HG02970 (cell line): ENCODE results near the gene JUNB.
"Not testable (repeated sequence)": the region's sequence is repeated elsewhere in the genome, so short reads cannot be mapped to it uniquely, and the experiment has no call there.

ENCODE experiments used
- ATAC-seq: cut with Tn5 transposase; IDR thresholded peaks from one replicate; pipeline ENCODE4 v1.9.1; 2021; ENCODE audit warnings: mild to moderate bottlenecking, moderate library complexity, moderate number of reproducible peaks; ENCODE audit not compliant: unreplicated experiment, low FRiP score

JUNB gene

DNA sequence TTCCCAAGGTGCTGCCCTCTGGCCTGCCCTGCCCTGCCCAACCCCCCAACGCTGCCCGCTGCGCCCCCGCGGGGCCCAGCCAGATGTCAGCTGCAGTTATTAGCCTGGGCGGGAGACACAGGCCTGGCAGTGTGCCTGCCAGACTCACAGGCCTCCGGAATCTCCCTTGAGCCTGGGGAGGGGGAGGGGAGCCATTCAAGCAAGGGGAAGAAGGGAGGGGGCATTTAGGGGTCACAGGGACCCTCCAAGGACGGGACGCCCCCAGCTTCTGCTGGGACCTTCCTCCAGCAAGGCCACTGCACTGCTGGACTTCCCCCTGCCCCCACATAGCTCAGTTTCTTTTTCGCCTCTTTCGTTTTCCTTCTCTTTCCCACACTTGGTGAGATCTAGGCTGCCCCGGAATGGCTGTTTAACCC lies 2.6 kb upstream of the JUNB start:
- ATAC-seq: no peak

DNA sequence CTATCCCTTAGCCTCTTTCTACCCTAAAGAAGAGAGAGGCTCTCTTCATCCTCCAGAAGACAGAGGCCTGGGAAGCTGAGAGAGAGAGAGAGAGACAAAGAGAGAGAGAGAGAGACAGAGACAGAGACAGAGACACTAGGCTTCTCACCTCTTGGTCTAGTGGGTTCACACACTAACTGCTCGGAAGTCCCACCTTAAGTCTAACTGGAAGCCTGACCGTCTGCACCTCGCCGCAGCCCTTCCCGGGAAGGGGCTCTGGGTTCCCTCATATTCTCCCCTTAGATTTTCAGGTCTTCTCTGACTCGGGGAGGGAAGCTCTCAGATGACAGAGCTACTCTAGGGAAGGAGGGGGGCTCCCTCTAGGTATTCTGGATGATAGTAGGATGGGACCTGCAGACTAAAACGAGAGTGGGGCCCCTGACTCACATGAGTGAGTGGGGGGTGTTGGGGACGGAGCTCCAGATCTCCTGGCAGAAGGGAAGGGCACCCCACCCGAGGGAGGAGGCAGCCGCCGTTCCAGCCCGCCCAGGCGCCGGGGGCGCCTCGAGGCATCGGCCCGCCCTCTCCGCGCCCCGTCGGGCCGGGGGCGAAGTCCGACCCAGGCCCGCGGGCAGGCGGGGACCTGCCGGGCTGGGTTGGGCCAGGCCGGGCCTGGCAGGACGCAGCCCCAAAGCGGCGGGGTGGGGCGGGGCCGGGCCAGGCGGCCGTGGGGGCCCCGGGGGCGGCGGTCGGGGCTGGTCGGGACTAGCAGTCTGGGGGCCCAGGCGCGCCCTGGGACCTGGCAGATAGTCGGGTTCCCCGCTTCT lies 2.0 kb upstream of the JUNB start:
- ATAC-seq: no peak

DNA sequence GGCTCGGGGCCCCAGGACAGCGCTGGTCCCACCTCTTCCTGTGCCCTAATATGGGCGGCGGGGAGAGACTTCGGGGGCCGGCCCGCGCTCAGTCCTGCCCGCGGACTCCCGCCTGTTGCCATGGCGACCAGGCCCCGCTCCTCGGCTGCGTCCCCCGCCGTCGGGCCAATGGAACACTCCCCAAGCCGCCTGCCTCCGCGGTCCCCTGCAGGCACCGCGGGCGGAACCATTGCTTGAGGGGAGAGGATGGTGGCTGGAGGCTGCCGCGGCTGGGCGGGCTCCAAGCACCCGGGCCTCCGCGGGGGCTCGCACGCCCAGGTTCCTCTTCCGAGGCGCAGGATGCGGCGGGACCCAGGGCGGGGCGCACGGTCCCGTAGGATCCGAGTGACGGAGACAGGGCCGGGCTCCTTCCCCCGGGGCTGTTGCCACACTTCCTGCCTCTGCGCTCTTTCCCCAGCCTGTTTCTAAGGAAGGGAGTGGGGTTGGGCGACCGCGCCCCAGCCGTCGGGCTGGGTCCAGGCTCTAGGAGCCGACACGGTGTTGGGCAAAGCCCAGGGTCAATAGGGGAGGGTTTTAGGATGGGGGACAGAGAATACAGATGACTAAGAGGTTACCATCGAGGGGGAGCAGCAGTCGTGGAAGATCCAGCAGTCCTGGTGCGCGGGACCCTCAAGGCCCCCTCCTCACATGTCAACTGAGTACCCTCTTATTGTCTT lies 1.2 kb upstream of the JUNB start:
- ATAC-seq: peak; percentile 29

DNA sequence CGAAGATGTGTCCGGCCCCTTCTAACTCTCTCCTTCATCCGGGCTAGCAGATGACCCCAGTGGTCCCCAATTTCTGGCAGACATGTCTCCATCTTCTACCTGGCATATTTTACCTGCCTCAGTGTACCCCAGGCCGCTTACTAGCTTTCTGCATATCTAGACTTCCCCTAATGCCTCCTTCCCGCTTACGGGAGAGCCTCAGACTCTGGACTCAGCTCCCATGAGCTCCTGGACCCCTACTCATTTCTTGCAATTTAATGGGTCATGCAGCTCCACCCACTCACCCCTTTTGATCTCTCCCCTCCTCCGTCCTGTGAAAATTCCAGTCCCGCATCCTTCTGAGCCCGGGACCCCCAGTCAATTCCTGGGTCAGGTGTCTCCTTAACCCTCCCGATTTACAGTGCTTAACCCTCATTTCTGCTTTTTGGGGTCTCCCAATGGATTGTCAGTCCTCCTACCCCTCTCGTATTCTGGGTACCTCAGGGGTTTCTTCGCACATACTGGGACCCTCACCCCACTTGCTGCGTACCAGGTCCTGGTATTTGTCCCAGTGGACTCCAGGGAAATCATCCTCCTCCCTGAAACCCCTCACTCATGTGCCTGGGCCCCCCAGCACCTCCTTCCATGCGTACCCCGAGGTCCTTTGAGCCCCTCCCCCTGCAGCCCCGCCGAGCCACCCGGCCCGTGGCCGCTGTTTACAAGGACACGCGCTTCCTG lies 500 bp upstream of the JUNB start:
- ATAC-seq: no peak

DNA sequence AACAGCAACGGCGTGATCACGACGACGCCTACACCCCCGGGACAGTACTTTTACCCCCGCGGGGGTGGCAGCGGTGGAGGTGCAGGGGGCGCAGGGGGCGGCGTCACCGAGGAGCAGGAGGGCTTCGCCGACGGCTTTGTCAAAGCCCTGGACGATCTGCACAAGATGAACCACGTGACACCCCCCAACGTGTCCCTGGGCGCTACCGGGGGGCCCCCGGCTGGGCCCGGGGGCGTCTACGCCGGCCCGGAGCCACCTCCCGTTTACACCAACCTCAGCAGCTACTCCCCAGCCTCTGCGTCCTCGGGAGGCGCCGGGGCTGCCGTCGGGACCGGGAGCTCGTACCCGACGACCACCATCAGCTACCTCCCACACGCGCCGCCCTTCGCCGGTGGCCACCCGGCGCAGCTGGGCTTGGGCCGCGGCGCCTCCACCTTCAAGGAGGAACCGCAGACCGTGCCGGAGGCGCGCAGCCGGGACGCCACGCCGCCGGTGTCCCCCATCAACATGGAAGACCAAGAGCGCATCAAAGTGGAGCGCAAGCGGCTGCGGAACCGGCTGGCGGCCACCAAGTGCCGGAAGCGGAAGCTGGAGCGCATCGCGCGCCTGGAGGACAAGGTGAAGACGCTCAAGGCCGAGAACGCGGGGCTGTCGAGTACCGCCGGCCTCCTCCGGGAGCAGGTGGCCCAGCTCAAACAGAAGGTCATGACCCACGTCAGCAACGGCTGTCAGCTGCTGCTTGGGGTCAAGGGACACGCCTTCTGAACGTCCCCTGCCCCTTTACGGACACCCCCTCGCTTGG lies 966 bp downstream of the JUNB start:
- no peak for ATAC-seq

DNA sequence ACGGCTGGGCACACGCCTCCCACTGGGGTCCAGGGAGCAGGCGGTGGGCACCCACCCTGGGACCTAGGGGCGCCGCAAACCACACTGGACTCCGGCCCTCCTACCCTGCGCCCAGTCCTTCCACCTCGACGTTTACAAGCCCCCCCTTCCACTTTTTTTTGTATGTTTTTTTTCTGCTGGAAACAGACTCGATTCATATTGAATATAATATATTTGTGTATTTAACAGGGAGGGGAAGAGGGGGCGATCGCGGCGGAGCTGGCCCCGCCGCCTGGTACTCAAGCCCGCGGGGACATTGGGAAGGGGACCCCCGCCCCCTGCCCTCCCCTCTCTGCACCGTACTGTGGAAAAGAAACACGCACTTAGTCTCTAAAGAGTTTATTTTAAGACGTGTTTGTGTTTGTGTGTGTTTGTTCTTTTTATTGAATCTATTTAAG lies 1.6 kb downstream of the JUNB start:
- ATAC-seq: no peak

DNA sequence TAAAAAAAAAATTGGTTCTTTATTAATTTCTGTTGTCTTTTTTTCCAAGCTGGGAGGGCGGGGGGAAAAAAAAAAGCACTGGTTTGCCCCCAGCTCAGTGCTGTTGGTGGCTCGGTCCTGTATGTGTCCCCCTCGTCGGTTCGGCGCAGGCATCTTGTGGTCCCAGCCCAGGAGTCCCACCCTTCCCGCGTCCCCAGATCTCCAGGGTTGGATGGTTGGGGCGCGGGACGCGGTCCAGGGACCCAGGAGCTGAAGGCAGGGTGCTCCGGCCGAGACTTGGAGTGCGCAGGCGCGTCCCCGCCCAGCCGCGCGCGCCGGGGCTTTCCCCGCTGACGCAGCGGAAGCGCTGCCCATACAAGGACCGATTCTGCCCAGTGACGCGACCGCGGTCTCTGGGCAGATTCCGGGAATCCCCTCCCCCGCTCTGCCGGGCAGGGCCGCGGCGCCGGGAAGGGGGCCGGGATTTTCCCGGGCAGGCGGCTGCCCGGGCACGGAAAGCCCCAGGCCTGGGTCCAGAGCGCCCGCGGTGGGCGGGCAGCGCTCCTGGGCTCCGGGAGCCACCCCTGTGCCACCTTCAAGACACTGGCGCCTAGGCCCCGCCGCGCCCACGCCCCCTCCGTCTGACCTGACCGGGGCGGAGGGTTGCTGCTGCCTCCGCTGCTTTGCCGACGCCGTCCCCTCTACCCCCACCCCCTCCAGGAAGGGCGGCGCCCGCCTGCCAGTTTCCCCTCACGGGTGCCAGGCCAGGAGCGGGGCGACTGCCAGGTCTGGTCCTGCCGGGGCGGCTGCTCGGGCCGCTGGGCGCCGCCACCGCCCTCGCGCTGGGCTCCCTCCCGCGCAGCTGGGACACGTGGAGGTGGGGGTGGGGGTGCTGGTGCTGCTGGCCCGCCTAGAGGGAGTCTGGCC lies 2.3 kb downstream of the JUNB start:
- peak; percentile 26 for ATAC-seq

DNA sequence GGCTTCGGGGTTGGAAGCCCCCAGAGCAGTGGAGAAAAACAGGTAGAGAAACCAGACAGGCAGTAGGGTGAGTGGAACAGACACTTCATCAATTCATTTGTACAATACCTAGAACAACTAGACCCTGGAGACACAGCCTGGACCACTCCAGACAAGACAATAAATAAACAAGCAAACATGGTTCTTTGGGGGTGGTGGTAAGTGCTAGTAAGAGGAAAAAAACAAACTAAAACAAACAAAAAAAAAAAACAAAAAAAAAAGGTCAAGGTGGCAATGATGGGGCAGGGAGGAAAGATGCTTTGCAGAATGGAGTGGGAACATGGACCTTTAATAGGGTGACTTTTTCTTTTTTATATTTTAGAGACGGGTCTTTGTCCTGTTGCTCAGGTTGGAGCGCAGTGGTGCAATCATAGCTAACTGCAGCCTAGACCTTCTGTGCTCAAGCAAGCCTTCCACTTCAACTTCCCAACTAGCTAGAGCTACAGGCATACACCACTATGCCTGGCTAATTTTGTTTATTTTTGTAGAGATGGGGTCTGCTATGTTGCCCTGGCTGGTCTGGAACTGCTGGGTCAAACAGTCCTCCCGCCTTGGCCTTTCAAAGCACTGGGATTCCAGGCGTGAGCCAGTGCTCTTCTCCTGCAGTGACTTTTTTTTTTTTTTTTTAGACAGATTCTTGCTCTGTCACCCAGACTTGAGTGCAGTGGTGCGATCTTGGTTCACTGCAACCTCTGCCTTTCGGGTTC lies 3.1 kb downstream of the JUNB start:
- no peak for ATAC-seq

DNA sequence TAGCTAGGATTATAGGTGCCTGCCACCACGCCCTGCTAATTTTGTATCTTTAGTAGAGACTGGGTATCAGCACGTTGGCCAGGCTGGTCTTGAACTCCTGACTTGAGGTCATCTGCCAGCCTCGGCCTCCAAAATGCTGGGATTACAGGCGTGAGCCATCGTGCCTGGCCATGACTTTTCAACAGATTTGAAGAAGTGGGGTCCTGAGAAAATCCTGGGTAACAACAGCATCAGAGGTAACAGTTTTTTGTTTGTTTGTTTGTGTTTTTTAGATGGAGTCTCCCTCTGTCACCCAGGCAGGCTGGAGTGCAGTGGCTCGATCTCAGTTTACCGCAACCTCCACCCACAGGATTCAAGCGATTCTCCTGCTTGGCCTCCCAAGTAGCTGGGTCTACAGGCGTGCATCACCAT lies 3.7 kb downstream of the JUNB start:
- no peak for ATAC-seq

DNA sequence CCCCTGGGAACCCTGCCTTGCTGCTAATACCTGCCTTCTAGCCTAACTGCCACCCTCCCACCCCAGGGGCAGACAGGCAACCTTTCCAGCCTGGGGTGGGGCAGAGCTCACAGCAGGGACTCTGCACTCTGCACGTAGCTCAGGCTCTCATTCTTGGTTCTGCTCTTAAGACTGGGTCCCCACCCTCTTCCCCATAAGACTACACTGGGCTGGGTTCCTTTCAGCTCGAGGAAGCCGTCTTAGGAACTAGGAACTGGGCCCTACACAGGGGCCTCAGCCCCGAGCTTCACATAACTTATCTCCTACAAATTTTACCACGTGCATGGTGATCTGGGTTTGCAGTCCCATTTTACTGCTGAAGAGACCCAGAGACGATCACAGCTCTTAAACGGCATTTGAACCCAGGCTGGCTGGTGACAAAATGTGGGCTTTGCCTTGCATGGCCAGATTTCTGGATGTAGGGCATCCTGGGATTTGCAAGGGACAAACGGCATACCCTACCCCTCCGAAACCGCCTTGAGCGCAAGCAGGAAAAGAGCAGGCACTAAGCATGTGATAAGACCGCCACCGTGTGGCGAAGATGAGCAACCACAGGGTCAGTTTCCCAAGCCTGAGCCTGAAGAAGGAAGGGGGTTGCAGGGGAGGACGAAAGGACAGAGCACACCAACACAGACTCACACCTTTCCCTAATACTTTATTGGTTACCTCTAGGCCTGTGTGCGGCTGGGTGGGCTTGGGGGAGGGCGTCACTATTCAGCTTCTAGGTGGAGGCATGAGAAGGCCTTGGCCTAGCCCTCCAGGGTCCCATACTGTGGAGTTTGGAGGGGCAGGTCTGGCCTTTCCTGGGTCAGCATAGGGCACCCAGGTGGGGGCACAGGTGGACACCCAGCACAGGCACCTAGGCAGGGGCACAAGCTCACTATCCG lies 5.1 kb downstream of the JUNB start:
- ATAC-seq: no peak

DNA sequence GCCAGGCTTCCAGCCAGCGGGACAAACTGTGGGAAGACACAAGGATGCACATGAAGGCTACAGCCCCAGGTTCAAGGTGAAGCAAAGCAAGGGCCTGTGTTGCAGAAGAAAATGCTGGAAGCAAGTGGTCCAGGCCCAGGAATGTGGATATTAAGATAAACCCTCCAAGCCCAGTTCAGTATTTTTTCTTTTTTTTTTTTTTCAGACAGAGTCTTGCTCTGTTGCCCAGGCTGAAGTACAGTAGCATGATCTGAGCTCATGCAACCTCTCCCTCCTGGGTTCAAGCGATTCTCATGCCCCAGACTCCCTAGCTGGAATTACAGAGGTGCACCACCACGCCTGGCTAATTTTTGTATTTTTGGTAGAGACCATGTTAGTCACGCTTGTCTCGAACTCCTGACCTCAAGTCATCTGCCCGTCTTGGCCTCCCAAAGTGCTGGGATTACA lies 5.9 kb downstream of the JUNB start:
- no peak for ATAC-seq

DNA sequence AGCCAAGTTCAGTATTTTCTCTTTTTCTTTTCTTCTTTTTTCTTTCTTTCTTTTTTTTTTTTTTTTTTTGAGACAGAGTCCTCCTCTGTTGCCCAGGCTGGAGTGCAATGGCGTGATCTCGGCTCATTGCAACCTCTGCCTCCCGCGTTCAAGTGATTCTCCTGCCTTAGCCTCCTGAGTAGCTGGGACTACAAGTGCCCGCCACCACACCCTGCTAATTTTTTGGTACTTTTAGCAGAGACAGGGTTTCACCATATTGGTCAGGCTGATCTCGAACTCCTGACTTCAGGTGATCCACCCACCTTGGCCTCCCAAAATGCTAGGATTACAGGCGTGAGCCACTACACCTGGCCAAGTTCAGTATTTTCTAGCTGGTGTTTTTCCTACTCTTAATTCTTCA lies 6.3 kb downstream of the JUNB start:
- not testable (repeated sequence) for ATAC-seq

DNA sequence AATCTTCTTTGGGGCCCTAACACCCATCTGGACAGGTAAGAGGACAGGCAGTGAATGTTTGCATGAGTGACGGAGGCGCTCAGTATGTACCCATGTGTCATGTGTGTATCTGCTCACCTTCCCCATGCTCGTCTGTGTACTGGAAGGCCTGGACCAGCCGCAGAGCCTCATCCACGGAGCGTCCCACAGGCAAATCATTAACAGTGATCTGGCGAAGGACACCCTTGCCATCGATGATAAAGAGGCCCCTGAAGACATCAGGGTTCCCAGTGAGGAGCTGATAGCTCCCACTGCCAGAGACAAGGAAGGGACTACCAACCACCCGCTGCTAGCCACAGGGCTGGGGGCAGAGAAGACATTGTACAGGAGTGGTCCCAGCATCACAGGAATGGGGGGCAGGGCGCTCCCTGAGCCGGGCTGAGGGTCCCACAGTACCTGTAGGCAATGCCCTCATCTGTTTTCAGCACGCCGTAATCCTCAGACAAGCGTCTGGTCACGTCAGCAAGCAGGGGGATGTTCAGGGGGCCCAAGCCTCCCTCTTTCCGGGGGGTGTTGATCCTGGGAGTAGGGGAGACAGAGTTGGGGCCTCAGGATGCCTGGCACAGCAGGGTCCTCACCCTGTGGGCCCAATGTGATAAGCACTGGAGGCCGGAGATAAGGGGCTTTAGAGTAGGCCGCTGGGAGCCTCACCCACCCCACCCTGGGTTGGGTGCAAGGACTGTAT lies 8.6 kb downstream of the JUNB start:
- ATAC-seq: no peak

DNA sequence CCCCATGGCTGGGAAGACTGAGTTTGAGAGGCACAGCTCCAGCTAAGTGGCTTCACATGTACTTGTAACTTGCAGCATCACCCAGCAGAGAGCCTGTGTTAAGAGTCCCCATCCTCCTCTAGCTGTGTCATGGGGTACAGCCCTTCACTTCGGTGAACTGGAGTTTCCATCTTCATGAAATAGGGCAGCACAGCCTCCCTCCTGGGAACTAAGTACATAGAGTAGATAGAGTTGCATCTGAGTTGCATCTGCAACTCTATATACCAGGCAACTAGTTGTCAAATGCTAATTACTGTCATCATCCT lies 9.1 kb downstream of the JUNB start:
- ATAC-seq: no peak

DNA sequence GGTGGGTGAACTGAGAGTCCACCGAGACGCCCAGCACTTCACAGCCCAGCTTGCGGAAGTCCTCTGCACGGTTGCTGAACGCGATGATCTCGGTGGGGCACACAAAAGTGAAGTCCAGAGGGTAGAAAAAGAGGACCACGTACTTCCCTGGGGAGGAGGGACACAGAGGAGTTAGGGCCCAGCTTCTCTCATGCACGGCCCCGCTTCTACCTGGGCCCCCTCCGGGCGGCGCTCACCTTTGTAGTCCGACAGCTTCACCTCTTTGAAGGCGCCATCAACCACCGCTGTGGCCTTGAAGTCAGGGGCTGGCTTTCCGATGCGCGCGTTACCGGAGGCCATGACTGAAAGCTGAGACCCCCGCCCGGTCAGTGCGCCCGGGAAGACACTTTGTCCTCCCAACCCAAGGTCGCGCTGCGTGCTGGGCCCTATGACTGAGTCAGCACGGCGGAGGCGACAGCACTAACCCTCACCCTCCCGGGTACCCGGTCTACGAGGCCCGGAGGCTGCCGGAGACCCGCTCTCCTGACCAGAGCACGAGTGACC lies 9.7 kb downstream of the JUNB start:
- no peak for ATAC-seq

DNA sequence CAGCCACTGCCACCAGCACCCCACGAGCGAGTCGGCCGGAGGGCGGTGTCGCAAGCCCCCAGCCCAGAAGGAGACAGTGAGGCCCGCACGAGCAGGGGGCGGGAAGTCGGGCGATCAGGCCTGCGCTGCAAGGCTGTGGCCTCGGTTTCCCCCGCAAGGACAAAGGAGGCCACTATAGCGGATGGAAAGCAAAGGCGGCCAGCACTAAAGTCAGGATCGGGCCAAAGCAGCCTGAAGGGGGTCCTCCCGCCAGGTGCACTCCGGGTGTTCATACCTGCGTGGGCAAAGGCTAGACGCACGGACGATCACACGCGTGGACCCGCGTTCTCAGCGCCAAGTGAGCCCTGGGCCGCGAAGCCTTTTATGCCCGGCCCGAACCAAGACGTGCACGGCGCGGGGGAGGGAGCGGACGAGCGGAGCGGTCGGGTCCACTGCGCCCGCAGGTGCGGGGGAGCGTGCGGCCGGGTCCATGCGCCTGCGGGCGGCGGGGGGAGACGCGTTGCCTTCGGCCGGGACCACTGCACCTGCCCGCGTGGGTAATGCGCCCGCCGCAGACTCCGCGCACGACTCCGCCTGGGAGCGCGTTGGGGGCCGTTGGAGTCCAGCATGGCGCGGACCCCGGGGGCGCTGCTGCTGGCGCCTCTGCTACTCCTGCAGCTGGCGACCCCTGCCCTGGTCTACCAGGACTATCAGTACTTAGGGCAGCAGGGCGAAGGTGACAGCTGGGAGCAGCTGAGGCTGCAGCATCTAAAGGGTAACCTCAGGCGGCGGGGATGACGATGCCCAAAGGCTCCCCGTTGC lies 10.4 kb downstream of the JUNB start, which contains the start of the genes PRDX2 and THSD8:
Gene PRDX2, minus strand, starts transcription at position 335 of the 801 bp plus-strand sequence. CDS start 539 bp downstream, outside the sequence.
Gene THSD8, plus strand, starts transcription at position 604 of the 801 bp plus-strand sequence. Its CDS starts 3 bp downstream, at position 607.
- peak; percentile 40 for ATAC-seq
